NCI-H1092 (cell line): Measurements from ENCODE around the gene LHFPL2.

Experiments used
- DNase-seq: peaks from one replicate; lab custom pipeline; 2025; lab: John Stamatoyannopoulos, UW

LHFPL2 gene

DNA sequence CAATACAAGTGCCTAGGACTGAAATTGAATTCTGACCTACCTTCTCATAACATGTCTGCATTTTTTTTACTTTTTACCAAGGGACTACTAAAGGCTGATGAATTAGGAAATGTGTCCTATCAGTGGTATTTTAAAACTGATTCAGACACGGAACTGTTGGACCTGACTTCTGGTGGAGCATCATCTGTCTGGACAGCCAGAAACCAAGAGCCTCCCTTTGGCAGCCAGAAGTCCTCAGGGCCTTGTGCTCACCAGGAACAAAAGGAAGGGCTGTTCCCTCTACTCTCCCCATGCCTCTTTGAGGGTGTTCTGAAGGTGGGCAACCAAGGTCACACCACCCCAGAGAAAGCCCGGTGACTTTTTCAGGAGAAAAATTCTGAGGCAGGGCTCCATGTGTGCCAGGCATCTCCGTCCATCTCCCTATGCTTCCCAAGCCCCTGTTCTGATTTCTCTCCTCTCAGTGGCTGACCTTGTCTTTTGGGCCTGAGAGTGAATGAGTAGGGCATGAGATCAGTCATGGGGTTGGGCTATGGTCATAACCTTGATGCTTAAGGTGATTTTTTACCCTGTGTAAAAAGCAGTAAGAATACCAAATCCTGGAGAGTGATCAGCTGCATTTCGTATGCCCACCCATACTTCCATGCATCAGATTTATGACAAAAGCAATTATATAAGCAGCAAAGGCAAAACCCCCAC lies 144.5 kb downstream of the LHFPL2 start:
- DNase-seq = no peak

DNA sequence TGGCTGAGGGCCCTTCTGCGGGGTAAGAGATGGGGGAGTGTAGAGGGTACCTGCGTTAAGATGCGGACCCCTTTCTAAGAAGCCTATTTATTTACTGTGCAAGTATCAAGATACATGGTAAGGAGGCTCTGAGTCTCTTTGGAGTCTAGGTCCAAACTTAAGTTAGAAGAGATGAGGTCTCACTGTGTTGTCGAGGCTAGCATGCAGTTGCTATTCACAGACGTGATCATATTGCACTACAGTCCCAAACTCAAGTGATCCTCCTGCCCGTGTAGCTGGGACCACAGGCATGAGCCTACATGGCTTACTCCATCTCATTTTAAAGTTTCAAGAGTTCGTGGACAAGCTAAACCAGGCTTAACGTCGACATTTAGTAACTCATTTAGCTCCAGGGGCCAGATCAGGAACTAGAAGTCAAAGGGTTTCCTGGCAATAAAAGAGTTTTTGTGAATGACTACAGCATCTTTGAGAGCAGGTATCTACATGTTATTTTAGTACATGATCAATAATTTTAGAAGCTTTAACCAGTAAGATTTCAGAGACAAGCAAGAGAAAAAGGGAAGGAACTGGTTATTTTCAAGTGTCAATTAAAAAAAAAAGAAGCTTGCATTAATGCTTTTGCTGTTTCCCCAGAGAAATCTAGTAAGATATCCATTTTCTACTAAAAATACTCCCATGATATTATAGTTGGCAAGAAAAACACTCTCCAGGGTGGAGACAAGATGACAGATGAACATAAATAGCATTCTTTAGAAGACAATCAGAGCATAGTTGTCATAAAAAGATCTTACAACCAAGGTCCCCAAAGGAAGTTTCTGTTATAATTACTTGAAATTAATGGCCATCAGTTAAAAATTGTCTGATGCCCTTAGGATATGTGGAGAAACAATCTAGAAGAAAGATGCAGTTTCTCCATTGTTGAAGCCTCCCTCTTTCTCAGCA lies 146.9 kb downstream of the LHFPL2 start:
- no peak for DNase-seq

DNA sequence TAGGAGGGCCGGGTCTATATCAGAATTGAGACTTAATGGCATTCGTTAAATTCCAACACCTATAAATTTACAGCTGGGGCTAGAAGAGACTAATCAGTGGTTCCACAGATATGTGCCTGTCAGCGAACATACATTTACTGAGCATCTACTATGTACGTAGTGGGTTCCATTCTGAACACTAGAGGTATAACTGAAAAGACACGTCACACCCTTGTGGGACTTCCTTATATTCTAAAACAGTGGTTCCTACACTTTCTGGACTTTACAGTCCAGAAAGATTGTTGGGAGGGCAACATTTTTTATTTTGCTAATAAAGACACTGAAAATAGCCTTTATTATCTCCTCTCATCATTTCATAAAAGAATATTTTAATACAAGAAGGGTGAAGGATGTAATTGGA lies 147.7 kb downstream of the LHFPL2 start:
- no peak for DNase-seq

DNA sequence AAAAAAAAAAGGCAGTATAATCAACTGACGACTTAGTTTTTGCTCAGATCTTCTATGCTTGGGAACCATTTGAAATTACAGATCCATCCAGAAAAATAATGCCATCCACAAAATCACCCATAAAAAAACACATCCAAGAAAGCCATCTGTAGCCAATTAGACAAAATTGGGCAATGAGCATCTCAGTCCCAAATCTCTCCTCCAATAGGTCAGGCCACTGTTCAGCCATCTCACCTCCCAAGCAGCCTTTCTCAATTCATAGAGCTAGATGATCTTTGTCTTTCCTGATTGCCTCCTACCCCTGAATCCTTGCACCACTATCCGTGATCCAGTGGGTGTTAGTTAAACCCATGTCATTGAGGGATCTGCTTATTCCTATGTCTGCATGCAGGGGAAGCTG lies 148.5 kb downstream of the LHFPL2 start:
- no peak for DNase-seq

DNA sequence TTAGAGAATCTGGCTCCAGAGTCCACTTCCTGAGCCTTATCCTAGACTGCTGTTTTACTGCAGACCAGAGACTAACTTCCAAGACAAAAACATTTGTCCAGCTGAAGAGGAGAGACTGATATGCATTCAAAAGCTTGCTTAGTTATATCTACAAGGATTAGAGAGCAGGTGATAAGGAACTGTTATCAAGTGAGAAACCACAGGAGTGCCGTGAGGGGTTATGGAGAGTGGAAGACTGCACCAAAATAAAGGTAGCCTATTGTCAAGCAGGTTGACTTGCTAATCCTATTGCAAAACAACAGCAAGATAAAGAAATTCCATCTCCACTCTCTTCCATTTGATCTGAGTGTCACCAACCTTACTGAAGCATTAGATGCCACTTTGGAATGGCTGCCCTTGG lies 149.1 kb downstream of the LHFPL2 start:
- no peak for DNase-seq

DNA sequence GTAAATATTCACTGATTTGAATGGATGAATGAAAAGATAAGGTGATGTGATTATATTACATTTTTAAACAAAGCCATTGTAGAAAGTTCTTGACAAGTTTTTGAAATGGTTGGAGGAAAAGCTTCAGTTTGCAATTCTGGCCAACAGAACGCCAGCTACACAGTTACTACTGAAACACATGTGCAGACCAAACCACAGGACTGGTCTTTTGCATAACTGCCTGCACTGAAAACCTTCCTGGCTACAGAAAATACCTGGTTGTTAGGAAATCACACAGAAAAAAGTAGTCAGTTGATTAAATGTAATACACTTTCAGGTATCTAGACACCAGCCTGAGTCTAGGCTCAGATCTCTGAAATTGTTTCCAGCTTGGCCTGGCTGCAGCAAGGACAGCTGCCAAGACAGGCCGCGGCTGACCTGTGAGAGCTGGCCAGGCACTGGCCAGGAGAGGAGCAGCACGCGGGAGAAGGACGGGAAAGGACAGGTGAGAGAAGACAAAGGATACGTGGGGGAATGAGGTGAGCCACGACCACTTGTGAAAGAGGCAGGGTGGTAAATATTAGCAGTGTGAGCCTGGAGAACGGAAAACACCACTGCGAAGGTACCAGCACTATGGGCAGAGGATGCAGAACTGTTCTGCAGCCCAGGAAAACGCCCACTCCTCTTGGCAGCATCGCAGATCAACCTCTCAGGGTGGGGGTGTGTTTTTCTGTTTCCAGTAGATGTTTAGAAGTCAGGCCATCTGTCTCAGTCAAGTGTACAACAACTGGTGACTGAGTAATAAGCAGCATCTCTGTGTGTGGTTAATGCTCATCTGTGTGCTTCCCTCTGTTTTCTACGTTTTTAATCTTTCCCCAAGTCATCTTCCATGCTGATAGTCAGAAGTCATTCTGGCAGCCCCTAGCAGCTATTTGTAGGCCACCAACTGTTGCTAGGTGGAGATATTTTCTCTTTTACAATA lies 150.7 kb downstream of the LHFPL2 start:
- no peak for DNase-seq

DNA sequence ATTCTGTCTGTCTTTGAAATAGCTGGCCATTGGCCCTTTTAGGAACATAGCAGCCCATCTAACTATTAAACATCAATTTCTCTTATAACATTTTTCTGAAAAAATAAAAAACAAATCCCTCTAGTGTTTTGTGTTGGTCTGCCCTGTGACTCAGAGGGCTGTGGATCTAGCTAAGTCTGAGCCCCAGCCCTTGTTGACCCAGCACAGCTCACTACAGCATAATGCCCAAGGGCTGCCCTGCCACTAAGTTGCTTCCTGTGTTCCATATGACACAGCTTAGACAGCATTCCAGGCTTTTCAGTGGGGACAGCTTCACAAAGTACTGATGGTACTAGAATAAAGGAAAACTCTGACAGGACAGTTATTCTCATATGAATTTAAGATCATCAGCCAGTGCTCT lies 152.2 kb downstream of the LHFPL2 start:
- DNase-seq = no peak

DNA sequence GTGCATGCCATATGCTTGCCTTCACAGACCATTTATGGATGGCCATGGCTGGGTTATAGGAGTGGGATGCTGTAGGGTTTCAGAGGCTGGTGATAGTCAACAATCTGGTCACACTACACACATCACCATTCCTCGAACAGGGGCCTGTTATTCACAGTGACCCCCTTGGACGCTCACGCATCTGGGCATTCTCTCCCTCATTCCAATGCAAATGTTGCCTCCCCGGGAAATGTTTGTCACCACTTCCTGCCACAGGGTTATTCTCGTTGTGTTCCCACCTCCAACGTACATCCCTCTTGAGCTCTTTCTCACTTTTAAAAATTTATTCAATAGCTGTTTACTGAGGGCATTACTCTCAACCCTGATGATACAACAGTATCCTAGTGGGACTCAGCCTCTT lies 152.8 kb downstream of the LHFPL2 start:
- DNase-seq = no peak

DNA sequence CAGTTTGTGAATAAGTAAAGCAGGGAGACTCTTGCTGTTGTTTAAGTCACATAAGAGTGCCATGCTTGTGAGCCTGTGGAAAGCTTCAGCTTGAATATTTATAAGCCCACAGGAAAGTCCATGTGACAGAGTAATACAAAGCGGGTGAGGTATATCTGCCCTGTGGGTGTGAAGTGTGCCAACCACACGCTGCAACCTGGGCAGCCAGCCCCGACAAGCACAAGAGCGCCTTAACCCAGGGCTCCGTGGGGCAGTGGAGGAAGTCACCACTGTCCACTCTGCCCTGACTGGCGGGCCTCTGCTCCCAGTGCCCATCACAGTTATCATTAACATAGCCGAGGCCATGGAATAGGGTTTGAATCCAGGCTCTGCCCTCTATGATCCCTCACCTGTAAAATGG lies 155.9 kb downstream of the LHFPL2 start:
- no peak for DNase-seq

DNA sequence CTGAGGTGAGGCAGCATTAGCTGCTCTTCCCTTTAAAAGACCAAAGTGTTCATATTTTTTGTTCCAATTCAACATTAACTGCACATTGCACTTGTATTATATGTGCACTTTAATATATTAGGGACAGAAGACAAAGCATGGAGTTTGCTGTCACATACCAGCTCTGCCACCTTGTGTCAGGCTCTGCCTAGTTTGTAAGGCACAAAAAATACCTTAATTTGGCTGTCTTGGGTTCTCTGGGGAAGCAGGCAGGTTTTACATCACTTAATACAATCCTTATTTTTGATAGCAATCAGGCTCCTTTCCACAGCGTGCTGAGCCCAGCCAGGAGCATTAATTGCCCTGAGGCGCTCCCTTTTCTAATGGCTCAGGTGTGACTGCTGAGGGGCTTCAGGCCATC lies 156.3 kb downstream of the LHFPL2 start:
- no peak for DNase-seq

DNA sequence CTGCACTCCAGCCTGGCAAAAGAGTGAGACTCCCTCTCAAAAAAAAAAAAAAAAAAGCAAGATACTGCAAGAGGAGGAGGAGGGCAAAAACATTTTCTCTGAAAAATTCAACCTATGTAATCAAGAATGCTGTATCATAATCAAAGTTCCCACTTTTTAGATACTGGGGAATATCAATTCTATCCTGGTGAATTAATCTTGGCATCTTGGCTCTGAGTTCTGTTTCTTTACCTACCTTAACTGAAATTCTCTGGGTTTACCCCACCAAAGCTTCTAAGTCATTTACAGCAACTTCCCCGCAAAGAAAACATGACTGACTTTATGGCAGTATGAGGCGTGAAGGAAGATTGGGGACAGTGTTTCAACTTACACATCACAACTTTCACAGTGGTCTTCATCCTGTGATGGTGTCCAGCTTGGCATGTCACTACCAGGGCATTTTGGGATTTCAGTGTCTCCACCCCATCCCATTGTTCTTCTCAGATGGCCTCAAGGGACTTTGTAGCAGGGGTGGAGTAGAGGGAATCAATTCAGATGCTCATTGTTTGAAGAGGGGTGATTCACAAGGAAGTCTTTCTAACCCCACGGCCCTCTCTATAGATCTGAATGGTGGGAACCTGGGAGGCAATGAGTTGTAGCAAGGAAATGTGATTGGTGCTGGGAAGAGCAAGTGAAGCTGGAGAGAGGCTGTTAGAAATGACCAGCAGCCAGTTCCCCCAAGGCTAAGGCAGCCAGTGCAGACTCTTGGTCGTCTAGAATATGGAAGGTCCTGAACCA lies 157.7 kb downstream of the LHFPL2 start:
- no peak for DNase-seq

DNA sequence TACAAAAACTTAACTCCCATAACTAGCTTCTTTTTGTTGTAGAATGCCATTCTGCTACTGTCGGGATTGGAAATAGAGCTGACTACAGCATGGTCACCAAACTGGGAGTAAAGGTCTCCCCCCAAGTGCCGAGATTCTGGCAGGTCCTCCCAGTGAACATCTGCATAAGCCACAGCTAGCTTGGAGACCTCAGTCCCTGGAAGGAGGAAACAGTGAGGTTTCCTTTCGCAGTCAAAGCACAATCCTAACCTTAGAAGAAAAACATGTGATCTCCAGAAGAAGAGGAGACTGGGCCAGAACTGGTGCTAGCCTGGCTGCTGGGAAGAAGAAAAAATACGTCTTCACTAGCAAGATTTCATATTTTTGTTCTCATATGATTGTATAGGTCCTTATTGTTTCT lies 160.7 kb downstream of the LHFPL2 start:
- DNase-seq = no peak

DNA sequence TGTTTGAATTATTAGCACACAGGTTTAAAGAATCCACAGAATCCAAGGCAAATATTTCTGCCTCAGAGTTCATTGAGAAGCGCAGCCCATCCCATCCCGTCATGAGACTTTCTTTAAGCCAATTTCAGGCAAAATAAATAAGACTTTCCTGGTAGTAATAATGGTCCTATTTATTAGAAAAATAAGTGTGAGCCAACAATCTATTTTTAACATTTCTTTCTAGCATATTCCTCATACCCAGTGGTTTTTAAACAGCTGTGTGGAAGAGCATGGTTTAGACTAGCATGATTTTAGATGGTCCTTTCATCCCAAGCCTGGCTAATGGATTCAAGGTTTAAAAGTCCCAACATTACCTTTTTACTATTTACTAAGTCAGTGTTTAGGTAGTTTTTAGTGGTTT lies 162.4 kb downstream of the LHFPL2 start:
- DNase-seq = no peak

DNA sequence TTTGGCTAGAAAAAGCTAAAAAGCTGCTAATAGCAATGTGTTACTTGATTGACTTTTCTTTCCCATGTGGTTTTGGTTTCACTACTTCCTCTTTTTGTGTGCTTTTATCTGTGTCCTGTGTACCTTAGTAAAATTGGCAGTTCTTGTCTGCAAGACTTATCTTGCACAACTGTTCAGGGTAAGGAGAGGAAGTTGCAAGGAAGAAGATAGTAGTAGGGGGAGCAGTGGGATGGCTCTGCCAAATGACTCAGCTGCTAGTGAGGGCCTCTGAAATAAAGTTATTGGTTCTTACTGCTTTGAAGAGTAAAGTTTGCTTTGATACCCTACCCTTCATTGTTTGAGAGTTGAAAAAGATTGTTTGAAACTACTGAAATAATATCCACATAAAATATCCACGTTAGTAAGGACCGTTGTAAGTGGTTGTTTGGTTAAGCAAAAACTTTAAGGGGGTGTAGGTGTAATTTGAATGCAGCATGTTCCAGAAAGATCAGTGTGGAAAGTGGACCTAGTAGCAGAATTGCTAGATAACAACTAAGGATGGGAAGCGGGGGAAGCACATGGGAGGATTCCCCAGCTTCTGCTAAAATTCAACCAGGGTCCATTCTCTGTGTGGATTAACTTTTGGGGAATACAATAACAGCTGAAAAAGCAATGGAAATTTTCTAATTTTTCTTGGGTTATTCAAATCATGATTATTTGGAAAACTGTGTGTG lies 164.6 kb downstream of the LHFPL2 start:
- DNase-seq = no peak

DNA sequence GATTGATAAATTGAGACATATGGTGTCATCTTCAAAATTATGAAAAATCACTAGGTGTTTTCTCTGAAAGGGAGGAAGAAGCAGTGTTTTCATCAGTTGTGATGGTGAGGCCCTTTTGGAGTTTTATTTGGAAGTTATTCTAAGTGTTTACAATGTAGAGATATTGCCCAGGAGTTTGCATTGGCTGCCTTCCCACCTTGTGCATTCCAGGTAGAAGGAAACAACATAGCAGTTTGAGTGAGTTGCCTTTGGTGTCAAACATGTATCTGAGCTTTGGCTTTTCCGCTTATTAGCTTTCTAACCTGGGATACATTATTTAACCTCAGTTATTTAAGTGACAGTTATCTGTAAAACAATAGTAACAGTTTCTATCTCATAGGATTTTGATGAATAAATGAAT lies 165.6 kb downstream of the LHFPL2 start:
- DNase-seq = no peak

DNA sequence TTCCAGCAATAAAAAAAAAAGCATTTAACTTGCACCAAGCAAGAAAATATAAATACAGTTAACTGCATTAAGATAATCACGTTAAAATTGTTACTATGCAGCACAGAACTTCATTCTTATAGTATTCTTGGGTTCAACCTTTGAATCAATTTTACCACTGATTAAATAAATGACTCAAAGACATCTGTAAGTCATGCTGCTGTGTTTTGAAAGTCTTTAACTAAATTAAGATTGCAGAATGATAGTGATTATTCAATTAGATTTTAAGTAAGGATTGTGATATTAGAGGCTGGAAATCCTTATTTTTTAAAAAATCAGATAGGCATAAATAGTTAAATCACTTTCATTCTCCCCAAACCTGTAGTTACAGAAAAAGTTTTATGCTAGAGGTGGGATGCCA lies 171.8 kb downstream of the LHFPL2 start:
- DNase-seq = no peak

DNA sequence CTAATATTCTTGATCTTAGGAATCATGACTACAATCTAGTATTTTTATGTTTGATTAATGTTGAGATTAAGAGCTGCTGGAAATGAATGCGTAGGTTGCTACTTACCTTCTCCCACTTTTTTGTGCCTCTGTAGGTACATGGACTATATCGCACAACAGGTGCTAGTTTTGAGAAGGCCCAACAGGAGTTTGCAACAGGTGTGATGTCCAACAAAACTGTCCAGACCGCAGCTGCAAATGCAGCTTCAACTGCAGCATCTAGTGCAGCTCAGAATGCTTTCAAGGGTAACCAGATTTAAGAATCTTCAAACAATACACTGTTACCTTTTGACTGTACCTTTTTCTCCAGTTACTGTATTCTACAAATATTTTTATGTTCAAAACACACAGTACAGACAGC lies 173.2 kb downstream of the LHFPL2 start:
- no peak for DNase-seq

DNA sequence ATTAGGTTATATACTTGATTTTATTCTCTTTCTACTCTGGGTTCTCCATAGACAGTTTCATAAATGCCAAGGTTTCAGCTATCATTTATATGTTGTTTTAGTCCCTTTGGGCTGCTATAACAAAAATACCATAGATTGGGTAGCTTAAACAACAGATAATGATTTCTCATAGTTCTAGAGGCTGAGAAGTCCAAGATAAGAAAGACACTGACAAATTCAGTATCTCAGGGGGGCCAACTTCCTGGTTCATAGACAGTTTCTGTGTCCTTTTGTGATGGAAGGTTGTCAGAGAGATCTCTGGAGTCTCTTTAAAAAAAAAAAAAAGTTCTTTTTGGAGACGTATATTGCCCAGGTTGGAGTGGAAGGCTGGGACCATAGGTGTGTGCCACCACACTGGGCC lies 174.8 kb downstream of the LHFPL2 start:
- no peak for DNase-seq

DNA sequence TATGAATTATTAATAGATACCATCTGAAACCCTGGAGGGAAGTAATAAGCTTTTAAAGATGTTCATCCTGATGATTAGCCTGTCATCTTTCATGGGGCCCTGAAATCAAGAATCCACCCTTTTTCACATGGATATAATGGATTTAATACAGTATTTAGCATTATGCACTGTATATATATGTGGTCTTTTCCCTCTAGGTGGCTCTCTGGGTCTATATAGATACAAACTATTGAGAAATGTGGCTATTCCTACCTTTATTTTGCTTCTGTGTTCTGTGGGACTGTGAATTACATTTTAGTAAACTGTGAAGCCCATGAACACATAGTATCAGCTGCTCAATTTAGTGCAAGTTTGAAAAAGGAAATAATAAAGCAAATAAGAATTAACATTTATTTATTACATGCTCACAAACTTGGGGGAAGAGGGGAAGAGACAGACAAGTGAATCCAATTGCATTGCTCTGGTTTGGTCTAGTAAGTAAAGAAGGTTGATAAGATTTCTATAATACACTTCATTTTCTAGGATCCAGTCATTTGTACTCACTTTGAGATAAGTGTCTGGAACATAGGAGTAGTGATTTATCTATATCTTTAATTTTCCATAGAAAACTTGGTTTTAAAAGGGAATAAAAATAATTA lies 176.0 kb downstream of the LHFPL2 start:
- no peak for DNase-seq

DNA sequence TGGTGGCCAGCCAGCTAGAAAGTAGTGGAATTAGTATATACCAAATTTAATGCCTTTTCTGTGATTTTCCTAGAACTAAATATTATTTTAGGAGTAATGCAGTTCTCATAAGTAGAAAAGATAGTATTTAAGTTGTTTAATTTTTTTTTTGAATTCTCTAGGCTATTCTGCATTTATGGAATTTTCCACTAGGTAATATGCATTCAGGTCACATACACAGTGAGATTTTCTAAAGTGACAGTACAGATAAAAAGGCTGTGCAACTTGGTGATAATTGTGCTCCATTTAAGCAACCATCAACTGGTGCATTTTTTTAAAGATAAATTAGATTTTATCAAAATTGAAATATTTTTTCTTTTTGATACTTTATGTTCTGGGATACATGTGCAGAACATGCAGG lies 176.7 kb downstream of the LHFPL2 start:
- DNase-seq = no peak
